Kidney glomerular epithelial cell (primary cell): ENCODE data around the gene CHRM5.

Source experiments
- DNase-seq: peaks from one replicate; lab custom pipeline; 2025; lab: John Stamatoyannopoulos, UW

Gene CHRM5

GRCh38 chr15:34101366-34102174, 133.3 kb downstream of the CHRM5 start, which contains the start of the genes EMC7 and PGBD4:
EMC7 (minus strand) TSS chr15:34101862; CDS start chr15:34101839, 23 bp downstream.
PGBD4 (plus strand) TSS chr15:34102083; CDS start chr15:34102532, 449 bp downstream.
- peak; percentile 99 for DNase-seq

GRCh38 chr15:34102175-34102925, 134.1 kb downstream of the CHRM5 start:
- DNase-seq: no peak

DNA sequence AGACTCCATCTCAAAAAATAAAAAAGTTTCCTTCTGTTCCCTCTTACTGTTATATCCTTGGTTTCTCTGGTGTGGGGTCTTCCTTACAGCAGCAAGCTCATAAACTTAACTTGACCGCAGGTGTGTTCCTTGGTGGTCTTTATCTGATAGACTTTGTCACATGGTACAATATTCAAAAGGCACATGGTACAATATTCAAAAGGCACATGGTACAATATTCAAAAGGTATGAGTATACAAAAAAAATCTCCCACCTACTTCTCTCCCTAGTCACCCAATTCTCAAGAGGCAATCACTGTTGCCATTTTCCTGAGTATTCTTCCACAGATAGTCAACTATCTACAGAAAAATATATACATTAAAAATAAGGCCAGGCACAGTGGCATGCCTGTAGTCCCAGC, 138.1 kb downstream of the CHRM5 start:
- DNase-seq: no peak

- DNase-seq: no peak
Measured at GRCh38 chr15:34107315-34107714, 139.0 kb downstream of the CHRM5 start.

GRCh38 chr15:34109797-34110663, 141.7 kb downstream of the CHRM5 start:
- DNase-seq: peak; percentile 44

DNA sequence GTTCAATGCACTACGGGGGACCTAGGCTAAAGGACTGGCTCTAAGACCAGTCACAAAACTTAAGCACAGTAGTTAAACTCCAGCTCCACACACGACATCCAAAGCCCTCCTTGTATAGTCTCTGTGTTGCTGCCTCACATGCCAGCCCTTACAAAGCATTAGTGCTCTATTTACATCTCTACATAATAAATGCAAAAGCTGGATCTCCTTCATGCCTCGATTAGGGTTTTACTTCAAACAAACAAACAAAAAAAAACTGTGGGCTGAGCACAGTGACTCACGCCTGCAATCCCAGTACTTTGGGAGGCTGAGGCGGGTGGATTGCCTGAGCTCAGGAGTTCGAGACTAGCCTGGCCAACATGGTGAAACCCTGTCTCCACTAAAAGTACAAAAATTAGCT, 143.2 kb downstream of the CHRM5 start:
- DNase-seq: no peak

DNA sequence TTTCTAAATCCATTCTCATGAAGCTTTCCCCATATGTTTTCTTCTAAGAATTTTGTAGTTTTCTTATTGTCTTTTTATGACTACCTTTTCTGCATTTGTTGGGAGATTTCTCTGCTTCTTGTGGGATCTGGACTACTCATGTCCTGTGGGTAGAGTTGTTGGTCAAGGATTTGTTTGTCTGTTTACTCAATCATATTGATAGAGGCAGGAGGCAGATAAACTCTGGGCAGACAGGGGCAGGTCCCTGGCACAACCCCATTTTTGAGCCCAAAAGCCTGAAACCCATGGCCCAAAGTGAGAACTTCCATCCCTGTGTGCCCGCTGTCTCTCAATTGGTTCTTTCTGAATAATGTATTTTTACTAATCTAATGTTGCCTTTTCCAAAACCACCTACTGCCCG, 145.9 kb downstream of the CHRM5 start:
- DNase-seq: no peak

- no peak for DNase-seq
Measured at GRCh38 chr15:34114739-34115138, 146.4 kb downstream of the CHRM5 start.

DNA sequence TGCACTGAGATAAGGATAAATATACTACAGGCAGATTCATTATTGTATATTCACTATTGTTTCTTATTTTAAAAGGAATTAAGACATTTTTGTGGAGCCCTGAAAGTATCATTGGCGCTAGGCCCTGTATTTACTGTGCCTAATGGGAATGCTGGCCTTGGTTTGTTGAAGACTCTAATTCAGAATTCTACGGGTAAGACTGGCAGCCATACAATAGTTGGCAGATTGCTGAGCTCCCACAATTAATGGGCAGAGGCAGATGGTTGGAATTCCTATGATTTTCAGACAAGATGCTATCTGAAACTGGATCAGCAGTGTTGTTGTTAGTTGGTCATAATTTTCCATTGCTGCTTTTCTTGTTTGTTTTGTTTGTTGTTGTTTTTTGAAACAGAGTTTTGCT, 148.3 kb downstream of the CHRM5 start:
- DNase-seq: no peak
